Measurements from ENCODE around the gene SOHLH2.

- TF ChIP-seq, protein P1, sequence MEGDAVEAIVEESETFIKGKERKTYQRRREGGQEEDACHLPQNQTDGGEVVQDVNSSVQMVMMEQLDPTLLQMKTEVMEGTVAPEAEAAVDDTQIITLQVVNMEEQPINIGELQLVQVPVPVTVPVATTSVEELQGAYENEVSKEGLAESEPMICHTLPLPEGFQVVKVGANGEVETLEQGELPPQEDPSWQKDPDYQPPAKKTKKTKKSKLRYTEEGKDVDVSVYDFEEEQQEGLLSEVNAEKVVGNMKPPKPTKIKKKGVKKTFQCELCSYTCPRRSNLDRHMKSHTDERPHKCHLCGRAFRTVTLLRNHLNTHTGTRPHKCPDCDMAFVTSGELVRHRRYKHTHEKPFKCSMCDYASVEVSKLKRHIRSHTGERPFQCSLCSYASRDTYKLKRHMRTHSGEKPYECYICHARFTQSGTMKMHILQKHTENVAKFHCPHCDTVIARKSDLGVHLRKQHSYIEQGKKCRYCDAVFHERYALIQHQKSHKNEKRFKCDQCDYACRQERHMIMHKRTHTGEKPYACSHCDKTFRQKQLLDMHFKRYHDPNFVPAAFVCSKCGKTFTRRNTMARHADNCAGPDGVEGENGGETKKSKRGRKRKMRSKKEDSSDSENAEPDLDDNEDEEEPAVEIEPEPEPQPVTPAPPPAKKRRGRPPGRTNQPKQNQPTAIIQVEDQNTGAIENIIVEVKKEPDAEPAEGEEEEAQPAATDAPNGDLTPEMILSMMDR (conservative IDR thresholded peaks at IDR 0.05) = no peak
- TF ChIP-seq EZH2 (IDR thresholded peaks at IDR 0.05; ENCODE audit: low read depth) = no peak
Observed at GRCh38 chr13:36258831-36259230, 44.5 kb upstream of the SOHLH2 start.

Measured in PC-9 (cell line).